Measurements from ENCODE around the gene NEDD4L.

The NEDD4L gene

GRCh38 chr18:58196881-58197872 lies 153.2 kb downstream of the NEDD4L start:
- Mint-ChIP-seq H3K27ac (no peak overlapping the region), H3K27me3 (ENCODE audit: low read depth) (peaks cover 36% of the 10 kb centered on the region), H3K36me3 (ENCODE audit: low read depth) (no peaks in the 10 kb centered on the region), H3K4me1 (ENCODE audit: low read depth) (peaks cover 5% of the 10 kb centered on the region), H3K4me3 (no peak overlapping the region), H3K9me3 (no peaks in the 10 kb centered on the region)
- DNase-seq (ENCODE audit: low spot score), result no peak

- Mint-ChIP-seq H3K27ac (no peak overlapping the region), H3K4me3 (no peak overlapping the region), H3K4me1 (ENCODE audit: low read depth) (no peaks in the 10 kb centered on the region), H3K27me3 (ENCODE audit: low read depth) (peaks cover 10% of the 10 kb centered on the region), H3K36me3 (ENCODE audit: low read depth) (no peaks in the 10 kb centered on the region), H3K9me3 (no peaks in the 10 kb centered on the region)
- DNase-seq (ENCODE audit: low spot score), result no peak
Observed at GRCh38 chr18:58201268-58201667, 157.2 kb downstream of the NEDD4L start.

GRCh38 chr18:58201733-58202730 lies 158.0 kb downstream of the NEDD4L start:
- Mint-ChIP-seq H3K9me3 (no peaks in the 10 kb centered on the region), H3K36me3 (ENCODE audit: low read depth) (no peaks in the 10 kb centered on the region), H3K4me3 (no peak overlapping the region), H3K27ac (no peak overlapping the region), H3K4me1 (ENCODE audit: low read depth) (no peaks in the 10 kb centered on the region), H3K27me3 (ENCODE audit: low read depth) (peaks cover 5% of the 10 kb centered on the region)
- DNase-seq (ENCODE audit: low spot score), result no peak

GRCh38 chr18:58204776-58205442 lies 160.9 kb downstream of the NEDD4L start:
- no peaks in the 10 kb centered on the region for H3K9me3 Mint-ChIP-seq
- H3K27me3 Mint-ChIP-seq (ENCODE audit: low read depth), result no peaks in the 10 kb centered on the region
- DNase-seq (ENCODE audit: low spot score), result no peak
- H3K36me3 Mint-ChIP-seq (ENCODE audit: low read depth), result no peaks in the 10 kb centered on the region
- no peak overlapping the region for H3K4me3 Mint-ChIP-seq
- no peaks in the 10 kb centered on the region for H3K4me1 Mint-ChIP-seq (ENCODE audit: low read depth)
- H3K27ac Mint-ChIP-seq, result no peak overlapping the region

- H3K36me3 Mint-ChIP-seq (ENCODE audit: low read depth), result no peaks in the 10 kb centered on the region
- DNase-seq (ENCODE audit: low spot score), result no peak
- H3K27me3 Mint-ChIP-seq (ENCODE audit: low read depth), result no peaks in the 10 kb centered on the region
- H3K9me3 Mint-ChIP-seq, result no peaks in the 10 kb centered on the region
- no peak overlapping the region for H3K4me3 Mint-ChIP-seq
- no peaks in the 10 kb centered on the region for H3K4me1 Mint-ChIP-seq (ENCODE audit: low read depth)
- no peak overlapping the region for H3K27ac Mint-ChIP-seq
Observed at GRCh38 chr18:58205443-58206160, 161.6 kb downstream of the NEDD4L start.

- no peaks in the 10 kb centered on the region for H3K36me3 Mint-ChIP-seq (ENCODE audit: low read depth)
- no peak overlapping the region for H3K27ac Mint-ChIP-seq
- no peak for DNase-seq (ENCODE audit: low spot score)
- H3K4me1 Mint-ChIP-seq (ENCODE audit: low read depth), result no peaks in the 10 kb centered on the region
- H3K27me3 Mint-ChIP-seq (ENCODE audit: low read depth), result no peaks in the 10 kb centered on the region
- no peaks in the 10 kb centered on the region for H3K9me3 Mint-ChIP-seq
- no peak overlapping the region for H3K4me3 Mint-ChIP-seq
Observed at GRCh38 chr18:58207520-58208152, 163.6 kb downstream of the NEDD4L start.

GRCh38 chr18:58208207-58208932 lies 164.3 kb downstream of the NEDD4L start:
- peaks cover 2% of the 10 kb centered on the region for H3K4me1 Mint-ChIP-seq (ENCODE audit: low read depth)
- no peak overlapping the region for H3K4me3 Mint-ChIP-seq
- no peaks in the 10 kb centered on the region for H3K9me3 Mint-ChIP-seq
- H3K36me3 Mint-ChIP-seq (ENCODE audit: low read depth), result no peaks in the 10 kb centered on the region
- no peak for DNase-seq (ENCODE audit: low spot score)
- no peak overlapping the region for H3K27ac Mint-ChIP-seq
- H3K27me3 Mint-ChIP-seq (ENCODE audit: low read depth), result no peaks in the 10 kb centered on the region

- Mint-ChIP-seq H3K4me1 (ENCODE audit: low read depth) (peaks cover 4% of the 10 kb centered on the region), H3K27ac (no peak overlapping the region), H3K27me3 (ENCODE audit: low read depth) (no peaks in the 10 kb centered on the region), H3K36me3 (ENCODE audit: low read depth) (no peaks in the 10 kb centered on the region), H3K9me3 (no peaks in the 10 kb centered on the region), H3K4me3 (no peak overlapping the region)
- DNase-seq (ENCODE audit: low spot score), result no peak
Observed at GRCh38 chr18:58209326-58209725, 165.3 kb downstream of the NEDD4L start.

- Mint-ChIP-seq H3K4me3 (no peak overlapping the region), H3K4me1 (ENCODE audit: low read depth) (peaks cover 4% of the 10 kb centered on the region)
Observed at GRCh38 chr18:58211510-58211909, 167.5 kb downstream of the NEDD4L start.

GRCh38 chr18:58212274-58212673 lies 168.2 kb downstream of the NEDD4L start:
- no peaks in the 10 kb centered on the region for H3K9me3 Mint-ChIP-seq
- H3K4me3 Mint-ChIP-seq, result no peak overlapping the region
- no peak for DNase-seq (ENCODE audit: low spot score)
- H3K27ac Mint-ChIP-seq, result no peak overlapping the region
- peaks cover 4% of the 10 kb centered on the region for H3K27me3 Mint-ChIP-seq (ENCODE audit: low read depth)
- H3K36me3 Mint-ChIP-seq (ENCODE audit: low read depth), result no peaks in the 10 kb centered on the region
- H3K4me1 Mint-ChIP-seq (ENCODE audit: low read depth), result peaks cover 4% of the 10 kb centered on the region

More at GRCh38 chr18:58211510-58211909, 167.5 kb downstream of the NEDD4L start:
- Mint-ChIP-seq H3K36me3 (ENCODE audit: low read depth) (no peaks in the 10 kb centered on the region), H3K27ac (no peak overlapping the region), H3K9me3 (no peaks in the 10 kb centered on the region), H3K27me3 (ENCODE audit: low read depth) (peaks cover 3% of the 10 kb centered on the region)
- no peak for DNase-seq (ENCODE audit: low spot score)

GRCh38 chr18:58213440-58213839 lies 169.4 kb downstream of the NEDD4L start:
- Mint-ChIP-seq H3K27me3 (ENCODE audit: low read depth) (peaks cover 4% of the 10 kb centered on the region), H3K4me1 (ENCODE audit: low read depth) (peaks cover 4% of the 10 kb centered on the region), H3K36me3 (ENCODE audit: low read depth) (no peaks in the 10 kb centered on the region), H3K4me3 (no peak overlapping the region), H3K27ac (no peak overlapping the region), H3K9me3 (no peaks in the 10 kb centered on the region)
- no peak for DNase-seq (ENCODE audit: low spot score)

- Mint-ChIP-seq H3K36me3 (ENCODE audit: low read depth) (no peaks in the 10 kb centered on the region), H3K4me3 (no peak overlapping the region), H3K9me3 (no peaks in the 10 kb centered on the region), H3K4me1 (ENCODE audit: low read depth) (peaks cover 4% of the 10 kb centered on the region), H3K27ac (no peak overlapping the region), H3K27me3 (ENCODE audit: low read depth) (peaks cover 4% of the 10 kb centered on the region)
- DNase-seq (ENCODE audit: low spot score), result no peak
Observed at GRCh38 chr18:58215011-58215410, 171.0 kb downstream of the NEDD4L start.
